ENCODE data around the gene BTBD9. TPM values are rescaled to one million over a fixed set of nuclear protein-coding genes. Genes with fewer than 3 reads are reported as not detected.

BTBD9 gene
- total RNA-seq, 2 experiments from 2014 or later = 8.2 to 12.2 TPM

- H3K27ac Mint-ChIP-seq = no peak overlapping the region
- H3K4me3 Mint-ChIP-seq = no peak overlapping the region
- ChIA-PET CTCF (interaction anchor here (3.4 kb wide), 1 partner anchor 14 kb away, joined by 13 read pairs; no protein-coding TSS in a partner anchor), POLR2A (interaction anchor here (0.5 kb wide), 1 partner anchor 223 kb away, joined by 3 read pairs; no protein-coding TSS in a partner anchor)
- no peaks in the 10 kb centered on the region for H3K4me1 Mint-ChIP-seq
- H3K27me3 Mint-ChIP-seq = no peaks in the 10 kb centered on the region
- ATAC-seq (no peak), DNase-seq (no peak)
- intact Hi-C loops (cut with DNase I, micrococcal nuclease) = no loop called here
- no peaks in the 10 kb centered on the region for H3K9me3 Mint-ChIP-seq (ENCODE audit: low read depth)
- H3K36me3 Mint-ChIP-seq (ENCODE audit: low read depth) = no peaks in the 10 kb centered on the region
These were observed 159.7 kb downstream of the BTBD9 start for GRCh38 chr6:38480036-38480435.

DNA sequence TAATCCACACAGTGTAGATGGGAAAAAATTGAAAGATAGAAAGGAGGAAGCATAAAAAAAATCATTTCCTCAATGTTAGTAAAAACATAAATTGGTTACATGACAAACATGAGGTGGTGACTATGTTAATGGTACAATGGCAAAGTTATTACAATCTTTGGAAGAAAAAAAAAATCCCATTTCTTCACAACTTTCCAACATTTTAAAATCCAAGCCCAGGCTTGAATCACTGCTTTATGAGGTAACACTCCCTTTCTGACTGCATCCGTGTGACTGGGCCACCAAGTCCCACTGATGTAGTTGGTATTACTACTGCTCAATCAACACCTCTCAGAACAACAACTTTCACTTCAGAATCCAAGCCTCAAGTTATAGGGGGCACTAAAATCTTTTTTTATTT, 160.4 kb downstream of the BTBD9 start:
- ChIA-PET CTCF (interaction anchor here (3.4 kb wide), 1 partner anchor 14 kb away, joined by 13 read pairs; no protein-coding TSS in a partner anchor), POLR2A (no interaction called here)
- no peak for DNase-seq
- no peak overlapping the region for H3K27ac Mint-ChIP-seq
- H3K4me1 Mint-ChIP-seq = no peaks in the 10 kb centered on the region
- H3K36me3 Mint-ChIP-seq (ENCODE audit: low read depth) = no peaks in the 10 kb centered on the region
- no peak for ATAC-seq
- no peak overlapping the region for H3K4me3 Mint-ChIP-seq
- H3K27me3 Mint-ChIP-seq = no peaks in the 10 kb centered on the region
- H3K9me3 Mint-ChIP-seq (ENCODE audit: low read depth) = no peaks in the 10 kb centered on the region
- intact Hi-C loops (cut with DNase I, micrococcal nuclease) = no loop called here

DNA sequence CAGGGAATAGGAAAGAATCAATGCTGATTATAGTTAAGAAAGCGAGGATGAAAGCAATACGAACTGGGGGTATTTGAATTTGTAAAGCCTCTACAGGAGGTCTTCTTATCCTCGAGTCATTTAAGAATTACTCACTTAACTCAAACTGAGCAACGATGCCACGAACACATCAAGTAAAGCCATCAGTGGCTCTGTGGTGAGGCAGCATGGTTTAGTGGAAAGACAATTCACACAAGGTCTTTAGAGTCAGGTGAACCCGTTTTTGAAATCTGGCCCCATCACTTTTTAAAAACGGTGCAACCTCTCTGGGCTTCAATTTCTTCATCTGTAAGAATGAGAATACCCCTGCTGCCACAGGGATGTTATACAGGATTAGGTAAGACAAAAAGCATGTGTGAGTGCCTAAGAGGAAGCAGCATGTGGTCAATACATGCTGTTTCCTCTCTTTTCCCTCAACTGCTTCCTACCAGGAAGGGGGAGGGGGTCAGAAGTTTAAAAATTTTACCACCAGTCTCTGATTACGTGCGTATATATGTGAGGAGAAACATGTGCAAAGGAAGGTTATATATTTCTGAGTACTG, 162.0 kb downstream of the BTBD9 start:
- H3K4me3 Mint-ChIP-seq = no peak overlapping the region
- H3K9me3 Mint-ChIP-seq (ENCODE audit: low read depth) = no peaks in the 10 kb centered on the region
- no peak for ATAC-seq
- H3K27ac Mint-ChIP-seq = no peak overlapping the region
- ChIA-PET CTCF (interaction anchor here (0.6 to 1.1 kb wide), 2 partner anchors 11 to 43 kb away, joined by 3 read pairs; no protein-coding TSS in a partner anchor), POLR2A (no interaction called here)
- intact Hi-C loops (cut with DNase I, micrococcal nuclease) = no loop called here
- DNase-seq = no peak
- no peaks in the 10 kb centered on the region for H3K4me1 Mint-ChIP-seq
- H3K36me3 Mint-ChIP-seq (ENCODE audit: low read depth) = no peaks in the 10 kb centered on the region
- no peaks in the 10 kb centered on the region for H3K27me3 Mint-ChIP-seq

GRCh38 chr6:38476888-38477287, 162.8 kb downstream of the BTBD9 start:
- POLR2A ChIA-PET = no interaction called here

GRCh38 chr6:38476141-38476540, 163.6 kb downstream of the BTBD9 start:
- DNase-seq (no peak), ATAC-seq (no peak)
- Mint-ChIP-seq H3K4me3 (no peak overlapping the region), H3K27ac (no peak overlapping the region), H3K27me3 (no peaks in the 10 kb centered on the region), H3K36me3 (ENCODE audit: low read depth) (no peaks in the 10 kb centered on the region), H3K4me1 (no peaks in the 10 kb centered on the region), H3K9me3 (ENCODE audit: low read depth) (no peaks in the 10 kb centered on the region)
- ChIA-PET CTCF (interaction anchor here (0.6 to 1.5 kb wide), 3 partner anchors 9 to 180 kb away, joined by 3 to 9 read pairs (median 4); no protein-coding TSS in a partner anchor), POLR2A (no interaction called here)
- intact Hi-C loops (cut with DNase I, micrococcal nuclease) = no loop called here

More at GRCh38 chr6:38476888-38477287, 162.8 kb downstream of the BTBD9 start:
- Mint-ChIP-seq H3K4me3 (no peak overlapping the region), H3K36me3 (ENCODE audit: low read depth) (no peaks in the 10 kb centered on the region), H3K9me3 (ENCODE audit: low read depth) (no peaks in the 10 kb centered on the region), H3K27ac (no peak overlapping the region), H3K4me1 (no peaks in the 10 kb centered on the region), H3K27me3 (no peaks in the 10 kb centered on the region)
- no peak for DNase-seq
- ATAC-seq = no peak
- intact Hi-C loops (cut with DNase I, micrococcal nuclease) = no loop called here
- CTCF ChIA-PET = interaction anchor here (0.7 to 1.5 kb wide), 4 partner anchors 9 to 100 kb away, joined by 3 to 9 read pairs (median 4); no protein-coding TSS in a partner anchor

DNA sequence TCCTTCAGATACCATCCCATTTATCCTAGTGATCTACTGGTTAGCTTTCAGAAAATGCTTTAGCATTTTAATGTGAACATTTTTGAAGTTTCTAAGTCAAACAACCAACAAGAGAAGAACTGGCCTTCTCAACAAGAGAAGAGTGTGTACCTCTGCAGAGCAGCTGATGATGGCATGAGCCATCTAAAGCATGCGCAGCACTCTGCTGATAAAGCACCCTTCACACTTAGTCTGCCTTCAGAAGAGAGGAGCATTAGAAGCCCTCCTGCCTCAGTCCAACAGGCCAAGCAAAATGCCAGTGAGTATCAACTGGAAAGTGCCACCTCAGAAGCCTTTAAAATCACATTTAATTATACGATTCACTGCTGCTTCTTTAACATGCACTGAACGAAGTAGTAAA, 169.2 kb downstream of the BTBD9 start:
- CTCF ChIA-PET = interaction anchor here (0.6 kb wide), 1 partner anchor 12 kb away, joined by 3 read pairs; no protein-coding TSS in a partner anchor
- Mint-ChIP-seq H3K27me3 (no peaks in the 10 kb centered on the region), H3K36me3 (ENCODE audit: low read depth) (no peaks in the 10 kb centered on the region), H3K9me3 (ENCODE audit: low read depth) (no peaks in the 10 kb centered on the region), H3K27ac (no peak overlapping the region), H3K4me3 (no peak overlapping the region), H3K4me1 (no peaks in the 10 kb centered on the region)
- ATAC-seq = no peak
- intact Hi-C loops (cut with DNase I, micrococcal nuclease) = no loop called here
- POLR2A ChIA-PET = no interaction called here
- DNase-seq = no peak

DNA sequence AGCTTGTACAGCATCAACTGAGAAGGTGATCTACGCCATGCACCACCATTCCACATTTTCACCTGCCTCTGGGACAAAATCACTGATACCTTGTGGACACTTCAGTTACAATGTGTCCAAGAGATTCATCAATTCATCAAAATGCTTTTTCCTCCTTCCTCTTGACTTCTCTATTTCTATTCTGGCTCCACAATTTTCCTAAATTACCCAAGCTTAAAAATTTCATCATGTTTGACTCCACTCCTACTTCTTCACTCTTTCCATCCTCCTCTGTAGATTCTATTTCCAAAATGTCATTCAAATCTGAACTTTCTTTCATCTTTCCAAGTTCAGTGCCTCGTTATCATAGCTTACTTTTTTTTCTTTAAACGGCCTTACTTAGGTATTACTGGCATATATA, 172.2 kb downstream of the BTBD9 start:
- CTCF ChIA-PET = interaction anchor here (0.9 to 1.5 kb wide), 4 partner anchors 9 to 26 kb away, joined by 3 to 4 read pairs (median 3); no protein-coding TSS in a partner anchor
- intact Hi-C loops (cut with DNase I, micrococcal nuclease) = no loop called here
- Mint-ChIP-seq H3K4me1 (no peaks in the 10 kb centered on the region), H3K36me3 (ENCODE audit: low read depth) (peaks cover 4% of the 10 kb centered on the region), H3K27ac (no peak overlapping the region), H3K9me3 (ENCODE audit: low read depth) (peaks cover 3% of the 10 kb centered on the region), H3K27me3 (no peaks in the 10 kb centered on the region), H3K4me3 (no peak overlapping the region)
- POLR2A ChIA-PET = no interaction called here
- DNase-seq (no peak), ATAC-seq (no peak)

DNA sequence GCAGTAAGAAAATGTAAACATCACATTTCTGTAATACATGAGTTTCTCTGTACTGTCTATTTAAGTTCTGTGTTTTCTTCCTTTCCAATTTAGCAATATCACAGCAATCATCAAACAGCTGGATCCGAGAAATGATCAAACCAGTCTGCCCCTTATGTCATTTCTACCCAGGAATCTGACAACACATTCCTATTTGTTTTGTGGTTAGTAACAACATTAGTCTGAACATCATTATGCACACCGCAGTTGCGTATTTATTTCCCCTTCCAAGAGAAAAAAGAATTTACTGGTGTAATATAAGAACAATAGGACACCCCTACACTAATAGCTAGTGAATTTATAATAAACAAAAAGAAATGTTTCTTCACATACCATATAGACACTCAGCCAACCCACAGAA, 179.5 kb downstream of the BTBD9 start:
- ChIA-PET POLR2A (no interaction called here), CTCF (no interaction called here)
- intact Hi-C loops (cut with DNase I, micrococcal nuclease) = no loop called here
- peaks cover 3% of the 10 kb centered on the region for H3K9me3 Mint-ChIP-seq (ENCODE audit: low read depth)
- H3K27ac Mint-ChIP-seq = no peak overlapping the region
- H3K4me1 Mint-ChIP-seq = no peaks in the 10 kb centered on the region
- no peak for DNase-seq
- no peaks in the 10 kb centered on the region for H3K27me3 Mint-ChIP-seq
- H3K36me3 Mint-ChIP-seq (ENCODE audit: low read depth) = peaks cover 4% of the 10 kb centered on the region
- no peak overlapping the region for H3K4me3 Mint-ChIP-seq
- ATAC-seq = no peak

- DNase-seq (no peak), ATAC-seq (no peak)
- Mint-ChIP-seq H3K27ac (no peak overlapping the region), H3K9me3 (ENCODE audit: low read depth) (peaks cover 3% of the 10 kb centered on the region), H3K4me1 (no peaks in the 10 kb centered on the region), H3K4me3 (no peak overlapping the region), H3K36me3 (ENCODE audit: low read depth) (peaks cover 4% of the 10 kb centered on the region), H3K27me3 (no peaks in the 10 kb centered on the region)
- ChIA-PET POLR2A (no interaction called here), CTCF (no interaction called here)
- intact Hi-C loops (cut with DNase I, micrococcal nuclease) = no loop called here
These were observed 180.4 kb downstream of the BTBD9 start for GRCh38 chr6:38459291-38459690.

GRCh38 chr6:38453861-38454260, 185.9 kb downstream of the BTBD9 start:
- CTCF ChIA-PET = interaction anchor here (0.9 kb wide), 1 partner anchor 9 kb away, joined by 3 read pairs; no protein-coding TSS in a partner anchor
- intact Hi-C loops (cut with DNase I, micrococcal nuclease) = no loop called here
- no peak for DNase-seq
- no peaks in the 10 kb centered on the region for H3K27me3 Mint-ChIP-seq
- POLR2A ChIA-PET = interaction anchor here (0.8 kb wide), 1 partner anchor 84 kb away, joined by 6 read pairs; no protein-coding TSS in a partner anchor
- no peaks in the 10 kb centered on the region for H3K4me1 Mint-ChIP-seq
- no peak overlapping the region for H3K4me3 Mint-ChIP-seq
- peaks cover 6% of the 10 kb centered on the region for H3K9me3 Mint-ChIP-seq (ENCODE audit: low read depth)
- H3K36me3 Mint-ChIP-seq (ENCODE audit: low read depth) = peaks cover 11% of the 10 kb centered on the region
- ATAC-seq = no peak
- H3K27ac Mint-ChIP-seq = no peak overlapping the region

DNA sequence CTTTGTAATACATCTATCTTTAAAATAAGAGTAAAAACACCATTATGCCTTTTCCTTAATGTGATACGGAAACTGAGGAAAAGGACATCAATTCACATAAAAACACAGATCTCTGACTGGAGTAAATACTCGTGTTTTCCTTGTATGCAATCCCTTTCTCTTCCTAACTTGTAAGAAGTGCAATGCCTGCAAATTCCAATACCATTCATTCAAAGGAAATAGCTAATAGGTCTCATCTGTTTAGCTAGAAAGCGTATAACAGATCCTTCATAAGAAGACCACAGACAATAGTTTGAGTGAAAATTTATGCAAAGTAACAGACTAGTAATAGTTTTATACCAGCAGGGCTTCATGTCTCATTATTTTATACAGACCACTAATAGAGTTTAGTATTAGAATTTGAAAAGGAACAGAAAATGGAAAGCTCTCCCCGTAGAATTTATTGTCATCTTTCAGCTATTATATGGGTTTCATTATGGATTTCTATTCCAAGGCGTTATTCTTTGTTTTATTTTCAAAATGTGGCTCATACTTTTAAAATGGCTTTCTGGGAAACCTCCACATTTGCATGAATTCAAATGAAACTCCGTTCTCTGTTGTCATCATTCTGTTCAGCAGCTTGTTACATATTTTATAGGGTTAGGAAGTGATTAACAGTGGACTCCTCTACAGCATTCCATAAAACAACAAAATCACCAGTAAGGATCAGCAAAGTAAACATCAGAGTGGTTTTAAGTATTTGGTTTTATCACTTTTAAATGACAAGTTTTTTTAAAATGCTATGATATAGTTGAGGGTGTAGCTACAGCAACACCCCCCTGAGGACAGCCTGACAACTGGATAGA, 186.7 kb downstream of the BTBD9 start:
- Mint-ChIP-seq H3K27me3 (no peaks in the 10 kb centered on the region), H3K4me1 (no peaks in the 10 kb centered on the region), H3K27ac (no peak overlapping the region), H3K9me3 (ENCODE audit: low read depth) (peaks cover 6% of the 10 kb centered on the region), H3K4me3 (no peak overlapping the region), H3K36me3 (ENCODE audit: low read depth) (peaks cover 11% of the 10 kb centered on the region)
- CTCF ChIA-PET = interaction anchor here (0.9 kb wide), 1 partner anchor 8 kb away, joined by 3 read pairs; no protein-coding TSS in a partner anchor
- POLR2A ChIA-PET = no interaction called here
- intact Hi-C loops (cut with DNase I, micrococcal nuclease) = no loop called here
- ATAC-seq = no peak
- DNase-seq = no peak

DNA sequence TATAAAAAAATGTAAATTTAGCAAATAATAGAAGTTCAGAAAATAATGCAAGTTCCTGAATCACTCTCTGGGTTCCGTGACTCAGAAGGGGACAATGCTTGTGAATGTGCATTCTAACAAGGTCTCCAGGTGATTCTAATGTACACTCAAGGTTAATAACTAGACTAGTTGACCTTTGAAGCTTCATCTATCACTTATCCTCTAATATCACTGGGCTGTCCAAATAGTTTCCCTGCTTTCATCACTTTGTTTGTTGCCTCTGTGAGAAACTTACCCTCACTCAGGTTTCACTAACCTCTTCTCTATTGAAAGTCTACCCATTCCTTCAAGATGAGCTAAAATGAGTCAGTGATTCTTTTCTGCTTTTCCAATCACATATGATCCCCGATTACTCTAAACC, 189.0 kb downstream of the BTBD9 start:
- Mint-ChIP-seq H3K36me3 (ENCODE audit: low read depth) (peaks cover 11% of the 10 kb centered on the region), H3K4me3 (no peak overlapping the region), H3K27ac (no peak overlapping the region), H3K27me3 (no peaks in the 10 kb centered on the region), H3K4me1 (no peaks in the 10 kb centered on the region), H3K9me3 (ENCODE audit: low read depth) (peaks cover 6% of the 10 kb centered on the region)
- no peak for ATAC-seq
- CTCF ChIA-PET = no interaction called here
- POLR2A ChIA-PET = no interaction called here
- intact Hi-C loops (cut with DNase I, micrococcal nuclease) = no loop called here
- no peak for DNase-seq
